GM19372 (cell line): ENCODE measurements around the gene RAB35.

ENCODE experiments used
- ATAC-seq: cut with Tn5 transposase; IDR thresholded peaks from one replicate; pipeline ENCODE4 v1.9.1; 2021; ENCODE audit warnings: mild to moderate bottlenecking, low read depth, moderate library complexity; ENCODE audit not compliant: unreplicated experiment

Gene RAB35

DNA sequence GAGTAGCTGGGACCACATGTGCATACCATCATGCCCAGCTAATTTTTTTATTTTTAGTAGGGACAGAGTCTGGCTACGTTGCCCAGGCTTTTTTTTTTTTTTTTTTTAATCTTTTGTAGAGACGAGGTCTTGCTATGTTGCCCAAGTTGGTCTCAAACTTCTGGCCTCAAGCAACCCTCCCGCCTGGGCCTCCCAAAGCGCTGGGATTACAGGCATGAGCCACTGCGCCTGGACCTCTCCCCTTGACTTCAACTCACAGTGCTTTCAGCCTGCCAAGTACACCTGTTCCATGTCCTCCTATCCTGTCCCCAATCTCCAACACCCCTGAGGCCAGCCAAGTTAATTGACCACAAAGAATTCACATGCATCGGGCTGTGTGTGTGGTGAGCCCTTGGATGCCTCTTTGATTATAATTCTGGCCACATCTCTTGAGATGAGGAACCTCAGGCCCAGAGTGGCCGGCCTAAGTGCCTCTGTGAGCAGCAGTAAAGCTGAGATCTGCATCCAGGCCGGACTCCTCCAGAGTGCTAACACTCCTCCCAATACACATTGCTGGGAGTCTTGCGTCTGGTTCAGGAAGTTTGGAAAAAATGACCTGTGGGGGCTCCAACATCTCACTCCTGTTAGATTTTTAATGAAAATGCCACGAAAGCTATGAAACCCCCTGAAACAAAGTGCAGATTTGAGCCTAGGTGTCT lies 6.8 kb downstream of the RAB35 start:
- no peak for ATAC-seq

GRCh38 chr12:120106151-120106550 lies 10.4 kb downstream of the RAB35 start:
- ATAC-seq, result no peak

- no peak for ATAC-seq
These were observed 13.2 kb downstream of the RAB35 start for GRCh38 chr12:120103371-120103770.

- ATAC-seq, result no peak
These were observed 13.6 kb downstream of the RAB35 start for GRCh38 chr12:120103044-120103338.

DNA sequence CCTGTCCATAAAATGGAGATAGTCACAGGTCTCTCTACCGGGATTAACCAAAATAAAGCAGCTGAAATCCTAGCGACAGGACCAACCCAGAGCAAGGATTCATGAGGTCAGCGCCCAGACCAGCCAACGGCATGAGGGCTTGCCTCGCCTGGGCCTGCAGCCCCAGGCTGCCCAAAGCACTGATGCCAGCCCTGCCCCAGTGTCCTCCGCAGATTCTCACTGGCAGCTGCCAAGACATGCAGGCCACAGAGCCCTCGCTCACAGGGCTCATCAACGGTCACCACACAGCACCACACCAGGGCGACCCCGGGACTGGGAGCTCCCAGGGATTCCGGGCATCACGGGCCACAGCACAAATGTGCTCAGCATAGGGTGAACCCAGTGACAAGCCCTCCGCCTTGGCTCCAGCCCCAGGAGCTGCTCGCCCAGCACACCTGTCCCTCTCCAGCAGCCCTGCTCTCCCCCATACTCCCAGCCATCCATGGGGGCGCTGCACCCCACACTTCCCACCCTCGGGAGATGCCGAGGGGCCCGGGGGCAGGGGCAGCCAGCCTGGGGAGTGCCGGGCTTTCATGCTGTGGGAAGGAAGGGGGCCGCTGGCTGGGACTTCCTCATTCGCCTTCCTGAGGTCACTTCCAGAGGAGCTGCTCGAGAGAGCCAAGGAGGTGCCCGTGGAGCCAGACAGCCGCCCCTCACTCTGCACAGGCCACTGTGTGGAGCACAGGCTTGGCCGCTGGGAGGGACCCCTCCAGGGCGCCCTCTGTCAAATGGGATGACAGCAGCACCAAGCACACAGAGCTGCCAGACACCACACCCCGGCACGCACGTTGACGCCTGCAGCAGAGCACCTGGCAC lies 14.1 kb downstream of the RAB35 start:
- no peak for ATAC-seq

GRCh38 chr12:120101617-120102016 lies 14.9 kb downstream of the RAB35 start:
- no peak for ATAC-seq

- ATAC-seq, result no peak
These were observed 15.4 kb downstream of the RAB35 start for GRCh38 chr12:120101182-120101581.

GRCh38 chr12:120100630-120101029 lies 15.9 kb downstream of the RAB35 start:
- no peak for ATAC-seq

DNA sequence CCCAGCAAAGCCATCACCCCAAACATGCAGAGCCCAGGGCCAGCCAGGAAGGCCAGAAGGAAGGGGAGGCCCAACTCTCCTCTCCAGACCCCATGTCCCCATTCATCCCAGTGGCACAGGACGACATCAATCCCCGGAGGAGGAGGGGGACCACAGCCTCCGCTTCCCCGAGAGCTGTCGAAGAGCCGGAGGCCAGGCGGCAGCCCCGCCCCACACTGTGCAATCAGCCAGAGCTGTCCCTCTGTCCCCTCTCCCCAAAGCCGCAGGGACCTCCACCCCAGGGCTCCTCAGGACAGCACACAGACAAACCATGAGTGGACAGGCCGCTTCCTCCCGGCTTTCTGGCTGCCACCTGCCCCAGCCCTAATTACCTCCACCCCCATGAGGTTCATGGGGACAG lies 16.8 kb downstream of the RAB35 start:
- no peak for ATAC-seq

- ATAC-seq, result no peak
These were observed 17.6 kb downstream of the RAB35 start for GRCh38 chr12:120098756-120099470.

GRCh38 chr12:120096671-120097202 lies 19.8 kb downstream of the RAB35 start:
- no peak for ATAC-seq

DNA sequence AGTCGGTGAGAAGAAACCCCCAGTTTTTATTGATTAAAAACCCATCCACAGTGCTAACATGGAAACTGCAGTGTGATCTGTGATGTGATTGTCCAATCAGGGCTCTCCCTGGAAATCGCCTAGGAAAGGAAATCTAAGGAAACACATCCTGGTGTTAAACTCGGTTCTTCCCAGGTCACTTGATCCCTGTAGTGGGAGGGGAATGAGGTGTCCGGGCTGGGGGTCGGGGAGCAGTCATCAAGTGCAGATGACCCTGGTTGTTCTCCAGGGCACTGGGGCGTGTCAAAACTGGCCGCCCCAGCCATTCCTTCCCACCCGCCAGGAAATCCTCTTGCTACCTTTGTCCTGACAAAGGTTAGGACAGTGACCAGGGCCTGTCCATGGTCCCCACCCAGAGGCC lies 20.8 kb downstream of the RAB35 start:
- no peak for ATAC-seq

GRCh38 chr12:120095331-120095730 lies 21.2 kb downstream of the RAB35 start:
- no peak for ATAC-seq

DNA sequence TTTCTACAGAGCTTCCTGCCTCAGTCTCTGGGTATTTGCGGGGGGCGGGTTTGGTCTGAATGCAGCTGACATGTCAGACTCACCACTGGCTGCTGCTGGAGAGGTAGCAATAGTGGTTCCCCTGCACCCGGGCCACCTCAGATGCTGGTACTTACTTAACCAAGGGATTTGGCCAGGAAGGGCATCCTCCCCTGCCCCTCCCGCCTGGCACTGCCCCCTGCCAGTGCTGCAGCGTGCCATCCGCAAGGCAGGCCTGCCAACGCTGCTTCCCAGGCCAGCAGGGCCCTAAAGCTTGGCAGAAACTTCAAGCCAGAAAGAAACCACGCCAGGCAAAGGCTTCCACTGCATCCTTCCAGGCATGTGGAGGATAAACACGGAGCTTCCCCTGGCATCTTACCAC lies 22.1 kb downstream of the RAB35 start:
- ATAC-seq, result no peak

GRCh38 chr12:120093592-120094355 lies 22.8 kb downstream of the RAB35 start:
- ATAC-seq, result no peak

DNA sequence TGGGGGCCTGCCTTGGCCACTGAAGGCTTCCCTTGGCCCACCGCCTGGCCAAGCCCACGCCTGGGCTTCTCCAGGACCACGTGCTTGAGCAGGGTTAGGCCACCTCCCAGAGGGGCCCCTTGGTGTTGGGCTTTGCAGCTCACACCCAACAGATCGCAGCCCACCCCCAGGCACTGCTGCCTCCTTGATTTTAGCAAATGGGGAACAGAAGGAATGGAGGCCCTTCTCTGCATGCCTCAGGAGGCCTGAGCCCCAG lies 23.3 kb downstream of the RAB35 start:
- no peak for ATAC-seq

DNA sequence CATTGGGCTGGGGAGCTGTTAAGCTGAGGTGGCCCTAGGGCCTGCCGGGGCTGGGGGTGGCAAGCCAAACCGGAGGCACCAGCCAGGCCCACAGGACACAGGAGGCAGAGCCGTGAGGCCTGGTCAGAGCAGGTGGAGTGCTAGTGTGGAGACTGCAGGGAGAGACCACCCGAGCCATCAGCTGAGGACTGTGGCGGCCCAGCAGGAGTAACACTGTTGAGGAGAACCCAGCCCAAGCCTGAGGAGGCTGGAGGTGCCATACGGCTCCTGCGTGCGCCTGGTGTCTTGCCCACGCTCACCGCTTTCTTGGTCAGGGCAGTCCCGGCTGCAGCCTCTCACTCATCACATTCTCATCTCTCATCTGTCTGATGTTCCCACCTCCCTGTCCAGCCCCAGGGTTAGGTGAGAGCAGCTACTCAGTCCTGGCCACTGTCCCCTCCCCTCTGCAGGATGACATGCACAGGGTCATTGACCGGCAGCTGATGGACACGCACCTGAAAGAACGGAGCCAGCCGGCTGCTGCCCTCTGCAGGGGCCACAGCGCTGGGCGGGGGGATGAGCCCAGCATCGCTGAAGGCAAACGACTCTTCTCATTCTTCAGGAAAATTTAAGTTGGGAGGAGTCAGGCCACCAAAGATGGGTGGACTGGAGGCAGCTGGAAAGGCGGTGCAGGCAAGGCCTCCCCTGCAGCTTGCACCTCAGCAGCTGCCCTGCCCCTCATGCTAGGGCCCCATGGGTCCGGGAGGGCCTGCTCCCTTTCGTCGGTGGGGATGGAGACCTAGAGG lies 23.8 kb downstream of the RAB35 start:
- no peak for ATAC-seq

GRCh38 chr12:120091371-120092090 lies 25.0 kb downstream of the RAB35 start:
- ATAC-seq, result no peak

DNA sequence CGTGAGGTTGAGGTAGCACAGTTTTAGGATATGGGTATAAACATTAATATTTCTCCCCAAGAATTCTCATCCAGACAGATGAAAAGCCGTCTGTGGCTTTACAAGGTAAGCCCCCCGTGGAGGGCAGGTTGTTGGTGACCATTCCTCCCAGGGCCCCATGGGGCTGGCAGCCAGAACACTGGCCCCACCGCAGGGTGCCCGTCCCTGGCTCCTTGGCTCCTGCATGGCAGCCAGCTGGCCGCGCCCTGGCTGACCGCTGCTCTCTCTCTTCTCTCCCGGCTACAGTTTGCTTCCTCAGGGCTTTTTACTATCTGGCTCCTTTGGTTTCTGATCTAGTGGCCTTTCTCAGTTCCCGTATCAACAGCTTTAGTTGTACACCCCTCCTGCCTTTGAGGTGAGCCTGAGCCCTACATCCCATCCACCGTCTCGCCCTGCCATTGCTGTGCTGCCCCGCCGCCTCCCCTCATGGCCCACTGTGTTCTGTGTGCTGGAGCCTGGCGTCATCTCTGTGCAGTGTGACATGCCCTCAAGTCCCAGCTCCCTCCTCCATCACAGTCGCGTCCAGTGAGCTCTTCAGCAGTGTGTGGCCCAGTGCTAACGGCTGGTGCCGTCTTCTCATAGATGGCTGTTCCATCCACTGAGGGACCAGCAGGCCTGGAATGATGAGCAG lies 25.8 kb downstream of the RAB35 start:
- ATAC-seq, result no peak
